Measurements from ENCODE around the gene R3HCC1L.

Gene R3HCC1L

DNA sequence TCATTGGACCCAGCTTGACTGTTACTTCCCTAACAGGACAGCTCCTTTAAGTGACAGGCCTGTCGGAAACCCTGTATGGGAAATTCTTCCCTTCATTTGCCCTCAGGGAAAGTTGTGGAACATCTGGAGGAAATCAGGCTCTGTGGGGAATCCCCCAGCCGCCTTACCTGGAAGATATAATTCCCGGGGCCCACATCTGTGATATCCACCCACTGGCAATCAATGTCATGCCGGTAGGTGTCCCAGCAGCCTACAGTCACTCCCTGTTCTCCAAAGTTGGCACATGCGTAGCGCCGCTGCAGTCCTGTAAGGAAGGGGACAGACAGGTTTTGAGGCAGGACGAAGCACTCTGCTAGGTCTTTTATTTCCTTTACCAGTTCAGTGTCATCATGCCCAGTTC is 116.9 kb downstream of the R3HCC1L start:
- Histone ChIP-seq H3K27me3 (ENCODE audit: insufficient read depth, low read depth, severe bottlenecking) (no peaks in the 10 kb centered on the region), H3K36me3 (peaks cover 87% of the 10 kb centered on the region), H3K27ac (no peak overlapping the region), H3K4me3 (ENCODE audit: low read depth, low read length) (no peak overlapping the region), H3K9me3 (ENCODE audit: severe bottlenecking) (no peaks in the 10 kb centered on the region)
- no peak for DNase-seq
- TF ChIP-seq, protein P1, sequence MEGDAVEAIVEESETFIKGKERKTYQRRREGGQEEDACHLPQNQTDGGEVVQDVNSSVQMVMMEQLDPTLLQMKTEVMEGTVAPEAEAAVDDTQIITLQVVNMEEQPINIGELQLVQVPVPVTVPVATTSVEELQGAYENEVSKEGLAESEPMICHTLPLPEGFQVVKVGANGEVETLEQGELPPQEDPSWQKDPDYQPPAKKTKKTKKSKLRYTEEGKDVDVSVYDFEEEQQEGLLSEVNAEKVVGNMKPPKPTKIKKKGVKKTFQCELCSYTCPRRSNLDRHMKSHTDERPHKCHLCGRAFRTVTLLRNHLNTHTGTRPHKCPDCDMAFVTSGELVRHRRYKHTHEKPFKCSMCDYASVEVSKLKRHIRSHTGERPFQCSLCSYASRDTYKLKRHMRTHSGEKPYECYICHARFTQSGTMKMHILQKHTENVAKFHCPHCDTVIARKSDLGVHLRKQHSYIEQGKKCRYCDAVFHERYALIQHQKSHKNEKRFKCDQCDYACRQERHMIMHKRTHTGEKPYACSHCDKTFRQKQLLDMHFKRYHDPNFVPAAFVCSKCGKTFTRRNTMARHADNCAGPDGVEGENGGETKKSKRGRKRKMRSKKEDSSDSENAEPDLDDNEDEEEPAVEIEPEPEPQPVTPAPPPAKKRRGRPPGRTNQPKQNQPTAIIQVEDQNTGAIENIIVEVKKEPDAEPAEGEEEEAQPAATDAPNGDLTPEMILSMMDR (IDR thresholded peaks at IDR 0.05; ENCODE audit: low read depth, low read length): no peak

- Histone ChIP-seq H3K36me3 (peaks cover 84% of the 10 kb centered on the region), H3K4me3 (ENCODE audit: low read depth, low read length) (no peak overlapping the region), H3K9me3 (ENCODE audit: severe bottlenecking) (no peaks in the 10 kb centered on the region), H3K27ac (no peak overlapping the region), H3K27me3 (ENCODE audit: insufficient read depth, low read depth, severe bottlenecking) (no peaks in the 10 kb centered on the region)
- TF ChIP-seq, protein P1 (IDR thresholded peaks at IDR 0.05; ENCODE audit: low read depth, low read length): no peak
- DNase-seq: no peak
Measured at GRCh38 chr10:98252464-98252863, 118.0 kb downstream of the R3HCC1L start.

DNA sequence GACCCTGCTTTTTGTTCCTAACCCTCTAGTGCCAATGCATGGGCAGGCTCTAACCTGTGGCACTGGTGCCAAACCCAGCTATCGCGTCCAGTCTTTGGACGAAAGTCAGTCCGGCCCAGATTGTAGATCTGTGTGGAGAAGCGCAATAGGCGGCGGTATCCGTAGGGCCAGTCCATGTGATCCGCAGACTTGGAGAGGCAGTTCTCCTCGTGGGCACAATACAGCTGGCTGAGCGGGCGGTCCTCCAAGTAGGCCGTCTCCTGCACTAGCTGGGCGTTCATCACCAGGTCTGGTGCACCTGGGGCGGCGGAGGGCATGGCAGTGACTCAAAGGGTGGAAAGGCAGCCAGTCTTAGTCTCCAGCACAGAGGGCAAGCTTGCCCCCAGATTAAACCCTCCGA is 119.0 kb downstream of the R3HCC1L start:
- Histone ChIP-seq H3K27me3 (ENCODE audit: insufficient read depth, low read depth, severe bottlenecking) (no peaks in the 10 kb centered on the region), H3K27ac (no peak overlapping the region), H3K9me3 (ENCODE audit: severe bottlenecking) (no peaks in the 10 kb centered on the region), H3K4me3 (ENCODE audit: low read depth, low read length) (no peak overlapping the region), H3K36me3 (peaks cover 80% of the 10 kb centered on the region)
- DNase-seq: no peak
- TF ChIP-seq, protein P1 (IDR thresholded peaks at IDR 0.05; ENCODE audit: low read depth, low read length): no peak

- TF ChIP-seq, protein P1 (IDR thresholded peaks at IDR 0.05; ENCODE audit: low read depth, low read length): no peak
- no peak overlapping the region for H3K27ac ChIP-seq
- H3K9me3 ChIP-seq (ENCODE audit: severe bottlenecking): no peaks in the 10 kb centered on the region
- DNase-seq: no peak
- peaks cover 78% of the 10 kb centered on the region for H3K36me3 ChIP-seq
- H3K4me3 ChIP-seq (ENCODE audit: low read depth, low read length): no peak overlapping the region
- H3K27me3 ChIP-seq (ENCODE audit: insufficient read depth, low read depth, severe bottlenecking): no peaks in the 10 kb centered on the region
Measured at GRCh38 chr10:98254234-98254974, 119.9 kb downstream of the R3HCC1L start.

DNA sequence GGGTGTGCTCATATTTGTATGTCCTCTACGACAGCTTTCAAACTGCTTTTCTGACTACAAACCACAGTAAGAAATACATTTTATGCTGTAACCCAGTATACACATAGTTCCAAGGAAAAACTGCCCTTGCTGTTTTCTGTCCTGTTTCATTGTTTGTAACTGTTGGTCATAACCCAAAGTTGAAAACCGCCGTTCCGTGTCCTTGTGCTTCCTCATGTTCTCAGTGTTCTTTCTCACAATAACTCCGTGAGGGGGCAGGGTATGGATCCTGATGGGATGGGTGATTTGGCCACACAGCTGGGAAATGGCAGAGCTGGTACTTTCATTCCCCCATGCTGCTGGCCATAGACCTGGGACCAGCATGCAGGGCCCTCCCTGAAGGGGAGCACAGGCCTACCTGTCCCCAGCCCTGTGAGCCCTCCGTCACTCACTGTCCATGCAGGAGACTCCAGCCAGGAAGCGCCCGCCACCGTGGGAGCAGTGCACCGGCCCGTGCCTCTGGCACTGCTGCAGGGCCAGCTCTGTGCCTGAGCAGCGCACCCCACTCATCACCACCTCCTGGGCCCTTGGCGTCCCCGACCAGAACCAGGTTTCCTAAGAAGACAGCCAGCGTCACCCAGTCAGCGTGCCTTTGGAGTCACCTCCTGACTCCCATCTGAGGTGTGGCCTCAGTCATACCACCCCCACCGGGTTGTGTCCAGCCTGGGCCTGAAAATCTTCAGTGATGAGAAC is 120.9 kb downstream of the R3HCC1L start:
- H3K9me3 ChIP-seq (ENCODE audit: severe bottlenecking): no peaks in the 10 kb centered on the region
- TF ChIP-seq, protein P1 (IDR thresholded peaks at IDR 0.05; ENCODE audit: low read depth, low read length): no peak

More for the DNA sequence above, 120.9 kb downstream of the R3HCC1L start:
- no peaks in the 10 kb centered on the region for H3K27me3 ChIP-seq (ENCODE audit: insufficient read depth, low read depth, severe bottlenecking)
- H3K27ac ChIP-seq: no peak overlapping the region; the same call in 1 of the 2 replicates
- peaks cover 69% of the 10 kb centered on the region for H3K36me3 ChIP-seq
- no peak overlapping the region for H3K4me3 ChIP-seq (ENCODE audit: low read depth, low read length)
- DNase-seq: no peak

Measured in WERI-Rb-1 (cell line).